NT2/D1 (cell line): ENCODE data around the gene ST6GAL2.
A peak's percentile ranks its signal among the peaks of the same experiment; 100 is the strongest.

Experiments
- DNase-seq: peaks from one replicate; pipeline ENCODE4 v3.0.0-alpha.2; 2011; ENCODE audit warnings: low read depth, low spot score
- H3K27me3 ChIP-seq: 2 replicates; pipeline ENCODE4 v1.6.0; 2011; ENCODE audit warnings: mild to moderate bottlenecking; ENCODE audit not compliant: insufficient read length, insufficient read depth
- H3K36me3 ChIP-seq: 2 replicates; pipeline ENCODE4 v1.6.1; 2011; ENCODE audit warnings: mild to moderate bottlenecking, low read length, mixed read lengths; ENCODE audit not compliant: insufficient read depth, insufficient read length
- H3K4me1 ChIP-seq: 2 replicates; pipeline ENCODE4 v1.5.1; 2011; ENCODE audit not compliant: insufficient read depth, insufficient read length
- H3K4me3 ChIP-seq: 2 replicates; pipeline ENCODE4 v1.5.1; 2011; ENCODE audit warnings: low read depth; ENCODE audit not compliant: insufficient read length
- H3K9ac ChIP-seq: 2 replicates; pipeline ENCODE4 v1.6.0; 2011; ENCODE audit warnings: low read depth; ENCODE audit not compliant: insufficient read length
- H3K9me3 ChIP-seq: 2 replicates; pipeline ENCODE4 v1.5.1; 2011; ENCODE audit warnings: mild to moderate bottlenecking, low read length; ENCODE audit not compliant: insufficient read depth
- SUZ12 ChIP-seq: IDR thresholded peaks from 2 replicates; pipeline ENCODE4 v1.6.1; 2011; ENCODE audit not compliant: insufficient read length, insufficient read depth; ENCODE audit errors: extremely low read depth
- YY1 ChIP-seq: IDR thresholded peaks from 2 replicates; pipeline ENCODE4 v1.6.1; 2011; ENCODE audit not compliant: insufficient read length, insufficient read depth
- ZNF274 ChIP-seq: IDR thresholded peaks from 2 replicates; pipeline ENCODE4 v1.6.1; 2011; ENCODE audit warnings: mild to moderate bottlenecking, low read depth, low read length

Gene ST6GAL2

DNA sequence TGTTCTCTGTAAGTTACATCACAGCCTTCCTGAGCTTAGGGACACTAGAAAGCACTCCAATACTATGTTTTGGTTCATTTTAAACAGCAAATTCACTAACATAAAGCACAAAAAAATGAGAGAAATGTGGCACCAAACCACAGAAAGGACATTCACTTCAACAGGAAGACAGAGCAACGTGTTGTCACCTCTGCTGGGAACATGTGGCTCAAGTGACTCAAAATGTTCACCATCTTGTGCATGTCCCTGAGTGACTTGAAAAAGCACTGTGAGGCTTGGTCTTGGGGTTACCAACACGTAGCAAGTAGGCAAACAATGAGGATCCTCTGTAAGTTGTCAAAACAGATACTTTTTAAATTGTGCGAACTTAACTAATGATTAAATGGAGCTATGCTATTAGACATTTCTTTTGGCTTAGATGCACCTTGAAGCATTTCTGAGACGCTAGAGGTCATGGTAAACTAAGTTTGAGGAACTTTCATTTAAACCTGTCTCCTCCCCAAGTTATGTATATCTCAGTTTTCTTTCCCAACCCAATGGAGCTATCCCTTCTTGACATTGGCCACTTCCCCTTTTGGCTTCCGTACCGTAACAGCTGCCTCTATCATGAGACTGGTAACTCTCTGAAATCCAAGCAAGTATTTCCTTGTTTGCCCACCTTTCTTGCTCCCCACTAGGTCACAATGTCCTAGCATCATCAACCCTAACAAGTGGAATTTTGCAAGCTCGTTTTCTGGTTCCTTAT lies 14.0 kb upstream of the ST6GAL2 start:
- Histone ChIP-seq H3K27me3 (no peaks in the 10 kb centered on the region), H3K9ac (no peak overlapping the region), H3K36me3 (no peaks in the 10 kb centered on the region), H3K9me3 (peaks cover 3% of the 10 kb centered on the region; the same call in 1 of the 2 replicates), H3K4me3 (no peak overlapping the region), H3K4me1 (no peaks in the 10 kb centered on the region)
- TF ChIP-seq YY1 (no peak), ZNF274 (no peak), SUZ12 (no peak)
- DNase-seq: no peak

DNA sequence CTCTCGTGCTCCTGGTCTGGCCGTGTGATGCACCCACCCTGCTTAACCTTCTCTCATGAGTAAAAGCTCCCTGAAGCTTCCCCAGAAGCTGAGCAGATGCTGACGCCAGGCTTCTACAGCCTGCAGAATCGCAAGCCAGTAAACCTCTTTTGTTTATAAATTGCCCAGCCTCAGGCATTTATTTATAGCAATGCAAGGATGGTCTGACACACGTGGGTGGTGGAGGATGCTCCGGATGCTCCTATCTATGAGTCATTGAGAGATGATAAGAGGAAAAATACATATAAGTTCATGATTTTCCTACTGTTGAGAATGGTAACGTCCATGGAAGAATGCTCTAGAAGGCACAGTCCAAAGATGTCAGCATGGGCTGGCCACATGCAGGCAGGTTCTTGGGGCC lies 8.6 kb upstream of the ST6GAL2 start:
- Histone ChIP-seq H3K27me3 (no peaks in the 10 kb centered on the region), H3K4me1 (no peaks in the 10 kb centered on the region), H3K36me3 (no peaks in the 10 kb centered on the region), H3K4me3 (no peak overlapping the region), H3K9me3 (no peaks in the 10 kb centered on the region), H3K9ac (no peak overlapping the region)
- no peak for DNase-seq
- TF ChIP-seq YY1 (no peak), ZNF274 (no peak), SUZ12 (no peak)

DNA sequence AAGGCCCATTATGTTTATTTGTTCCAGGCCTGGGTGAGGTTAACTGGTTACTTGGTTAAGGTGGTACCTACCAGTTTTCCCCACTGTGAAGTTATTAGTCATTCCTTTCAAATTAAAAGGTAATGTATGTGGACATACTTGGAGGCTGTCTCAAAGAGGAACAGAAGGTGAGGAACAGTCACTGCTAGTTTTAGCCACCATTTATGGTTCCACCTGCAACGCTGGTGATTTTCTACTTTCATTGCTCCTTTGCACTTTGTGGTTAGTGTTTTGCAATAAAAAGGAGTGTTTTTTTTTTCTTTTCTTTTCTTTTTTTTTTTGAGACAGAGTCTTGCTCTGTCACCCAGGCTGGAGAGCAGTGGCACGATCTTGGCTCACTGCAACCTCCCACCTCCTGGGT lies 6.1 kb upstream of the ST6GAL2 start:
- Histone ChIP-seq H3K4me1 (no peaks in the 10 kb centered on the region), H3K9me3 (no peaks in the 10 kb centered on the region), H3K27me3 (peaks cover 14% of the 10 kb centered on the region), H3K9ac (no peak overlapping the region), H3K4me3 (no peak overlapping the region), H3K36me3 (no peaks in the 10 kb centered on the region)
- no peak for TF ChIP-seq ZNF274
- TF ChIP-seq YY1: no peak
- TF ChIP-seq SUZ12: no peak
- no peak for DNase-seq

GRCh38 chr2:106890606-106891005 lies 4.6 kb upstream of the ST6GAL2 start:
- no peaks in the 10 kb centered on the region for H3K36me3 ChIP-seq
- TF ChIP-seq YY1 (no peak), ZNF274 (no peak), SUZ12 (no peak)
- no peak overlapping the region for H3K4me3 ChIP-seq
- no peak overlapping the region for H3K9ac ChIP-seq
- H3K9me3 ChIP-seq: no peaks in the 10 kb centered on the region
- H3K27me3 ChIP-seq: peaks cover 26% of the 10 kb centered on the region
- no peak for DNase-seq
- H3K4me1 ChIP-seq: no peaks in the 10 kb centered on the region

- Histone ChIP-seq H3K4me1 (no peaks in the 10 kb centered on the region), H3K36me3 (no peaks in the 10 kb centered on the region), H3K9me3 (no peaks in the 10 kb centered on the region), H3K27me3 (peaks cover 57% of the 10 kb centered on the region), H3K4me3 (peak overlapping the region; percentile 71), H3K9ac (peak overlapping the region; percentile 73)
- TF ChIP-seq YY1 (no peak), SUZ12 (no peak), ZNF274 (no peak)
- DNase-seq: no peak
These were observed 1.2 kb upstream of the ST6GAL2 start for GRCh38 chr2:106886916-106887758.

- H3K4me1 ChIP-seq: no peaks in the 10 kb centered on the region
- peak overlapping the region; percentile 26 for H3K9ac ChIP-seq
- no peak for DNase-seq
- H3K9me3 ChIP-seq: no peaks in the 10 kb centered on the region
- peak overlapping the region; percentile 71 for H3K4me3 ChIP-seq
- TF ChIP-seq YY1: no peak
- TF ChIP-seq SUZ12: no peak
- TF ChIP-seq ZNF274: no peak
- no peaks in the 10 kb centered on the region for H3K36me3 ChIP-seq
- peaks cover 57% of the 10 kb centered on the region for H3K27me3 ChIP-seq
These were observed 638 bp downstream of the ST6GAL2 start for GRCh38 chr2:106885329-106885728.

DNA sequence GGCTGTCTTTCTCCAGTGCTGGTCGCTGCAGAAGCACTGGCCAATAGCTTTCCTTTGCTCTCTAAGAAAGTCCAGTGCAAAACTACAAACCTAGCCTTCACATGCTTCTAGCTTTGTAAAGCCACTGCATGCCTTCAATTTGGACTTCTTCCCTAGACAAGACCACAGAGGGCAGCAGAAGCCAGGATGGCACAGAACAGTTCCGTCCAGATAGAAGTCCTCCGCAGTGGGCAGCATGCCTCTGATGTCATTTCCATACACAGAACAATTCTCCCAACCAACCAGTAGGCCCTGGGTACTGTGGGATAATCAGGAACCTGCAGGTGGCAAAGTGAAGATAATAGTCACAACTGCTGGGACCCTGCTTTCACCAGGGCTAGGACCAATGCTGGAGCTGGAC lies 3.3 kb downstream of the ST6GAL2 start:
- Histone ChIP-seq H3K4me1 (no peaks in the 10 kb centered on the region), H3K27me3 (peaks cover 50% of the 10 kb centered on the region), H3K36me3 (no peaks in the 10 kb centered on the region), H3K4me3 (no peak overlapping the region), H3K9ac (no peak overlapping the region), H3K9me3 (no peaks in the 10 kb centered on the region)
- no peak for DNase-seq
- TF ChIP-seq YY1 (no peak), SUZ12 (no peak), ZNF274 (no peak)
